GM18858 (cell line): Measurements from ENCODE around the gene ENO2.
"Not testable (repeated sequence)": the region's sequence is repeated elsewhere in the genome, so short reads cannot be mapped to it uniquely, and the experiment has no call there.

Source experiments
- ATAC-seq: cut with Tn5 transposase; IDR thresholded peaks from one replicate; pipeline ENCODE4 v1.9.1; 2021; ENCODE audit not compliant: unreplicated experiment

Gene ENO2

DNA sequence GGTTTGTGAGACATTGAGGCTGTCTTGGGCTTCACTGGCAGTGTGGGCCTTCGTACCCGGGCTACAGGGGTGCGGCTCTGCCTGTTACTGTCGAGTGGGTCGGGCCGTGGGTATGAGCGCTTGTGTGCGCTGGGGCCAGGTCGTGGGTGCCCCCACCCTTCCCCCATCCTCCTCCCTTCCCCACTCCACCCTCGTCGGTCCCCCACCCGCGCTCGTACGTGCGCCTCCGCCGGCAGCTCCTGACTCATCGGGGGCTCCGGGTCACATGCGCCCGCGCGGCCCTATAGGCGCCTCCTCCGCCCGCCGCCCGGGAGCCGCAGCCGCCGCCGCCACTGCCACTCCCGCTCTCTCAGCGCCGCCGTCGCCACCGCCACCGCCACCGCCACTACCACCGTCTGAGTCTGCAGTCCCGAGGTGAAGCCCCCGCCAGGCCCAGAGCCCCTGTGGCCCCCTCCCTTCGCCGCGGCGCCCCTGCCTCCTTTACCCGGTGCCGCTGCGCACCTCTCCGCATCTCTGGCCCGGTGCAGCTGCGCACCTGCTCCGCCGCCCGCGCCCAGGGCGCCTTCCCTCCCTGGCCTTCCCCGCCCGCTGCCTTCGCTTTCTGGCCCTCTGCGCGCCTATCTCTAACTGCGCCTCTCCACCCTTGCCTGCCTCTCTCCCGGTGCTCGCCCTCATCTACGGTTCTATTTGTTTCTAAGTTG lies at the start of gene ENO2:
TSS of gene ENO2 (plus strand) at position 335 of the 701 bp plus-strand sequence. CDS start 1,253 bp downstream, outside the sequence.
- ATAC-seq = no peak

- ATAC-seq = not testable (repeated sequence)
These were observed 49.1 kb upstream of the ENO2 start for GRCh38 chr12:6865307-6865706.

- no peak for ATAC-seq
These were observed 48.0 kb upstream of the ENO2 start for GRCh38 chr12:6866163-6866919.

GRCh38 chr12:6866920-6867412 lies 47.4 kb upstream of the ENO2 start:
- ATAC-seq = no peak

DNA sequence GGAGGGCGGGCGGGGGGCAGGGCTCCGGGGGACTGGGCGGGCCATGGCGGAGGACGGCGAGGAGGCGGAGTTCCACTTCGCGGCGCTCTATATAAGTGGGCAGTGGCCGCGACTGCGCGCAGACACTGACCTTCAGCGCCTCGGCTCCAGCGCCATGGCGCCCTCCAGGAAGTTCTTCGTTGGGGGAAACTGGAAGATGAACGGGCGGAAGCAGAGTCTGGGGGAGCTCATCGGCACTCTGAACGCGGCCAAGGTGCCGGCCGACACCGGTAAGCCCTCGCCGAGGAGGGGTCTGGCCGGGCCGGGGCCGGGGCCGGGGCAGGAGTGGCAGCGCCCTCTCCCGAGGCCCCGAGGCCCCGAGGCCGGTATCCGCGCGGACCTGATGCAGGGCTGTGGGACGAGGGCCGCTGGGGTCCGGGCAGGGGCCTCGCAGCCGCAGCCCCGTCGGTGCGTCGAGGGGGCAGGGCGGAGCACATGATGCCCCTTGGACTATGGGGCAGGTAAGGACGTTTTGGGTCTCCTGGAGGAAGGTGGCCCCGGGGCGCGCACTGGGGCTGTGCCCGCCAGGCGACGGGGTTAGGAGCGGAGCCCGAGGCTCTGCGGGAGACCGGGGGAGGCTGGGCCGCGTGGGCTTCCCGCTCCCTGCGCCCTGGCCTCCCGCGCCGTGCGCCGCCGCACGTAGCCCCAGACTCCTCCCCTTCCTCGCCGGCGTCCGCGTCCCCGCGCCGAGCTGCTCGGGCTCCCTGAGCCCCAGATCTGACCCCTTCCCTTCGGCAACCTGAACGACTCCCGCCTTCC lies 46.8 kb upstream of the ENO2 start, which contains the start of gene TPI1:
TSS of gene TPI1 (plus strand) at position 119 of the 798 bp plus-strand sequence. CDS start at position 155, 36 bp downstream.
- no peak for ATAC-seq

- ATAC-seq = no peak
These were observed 46.0 kb upstream of the ENO2 start for GRCh38 chr12:6868211-6869048.

DNA sequence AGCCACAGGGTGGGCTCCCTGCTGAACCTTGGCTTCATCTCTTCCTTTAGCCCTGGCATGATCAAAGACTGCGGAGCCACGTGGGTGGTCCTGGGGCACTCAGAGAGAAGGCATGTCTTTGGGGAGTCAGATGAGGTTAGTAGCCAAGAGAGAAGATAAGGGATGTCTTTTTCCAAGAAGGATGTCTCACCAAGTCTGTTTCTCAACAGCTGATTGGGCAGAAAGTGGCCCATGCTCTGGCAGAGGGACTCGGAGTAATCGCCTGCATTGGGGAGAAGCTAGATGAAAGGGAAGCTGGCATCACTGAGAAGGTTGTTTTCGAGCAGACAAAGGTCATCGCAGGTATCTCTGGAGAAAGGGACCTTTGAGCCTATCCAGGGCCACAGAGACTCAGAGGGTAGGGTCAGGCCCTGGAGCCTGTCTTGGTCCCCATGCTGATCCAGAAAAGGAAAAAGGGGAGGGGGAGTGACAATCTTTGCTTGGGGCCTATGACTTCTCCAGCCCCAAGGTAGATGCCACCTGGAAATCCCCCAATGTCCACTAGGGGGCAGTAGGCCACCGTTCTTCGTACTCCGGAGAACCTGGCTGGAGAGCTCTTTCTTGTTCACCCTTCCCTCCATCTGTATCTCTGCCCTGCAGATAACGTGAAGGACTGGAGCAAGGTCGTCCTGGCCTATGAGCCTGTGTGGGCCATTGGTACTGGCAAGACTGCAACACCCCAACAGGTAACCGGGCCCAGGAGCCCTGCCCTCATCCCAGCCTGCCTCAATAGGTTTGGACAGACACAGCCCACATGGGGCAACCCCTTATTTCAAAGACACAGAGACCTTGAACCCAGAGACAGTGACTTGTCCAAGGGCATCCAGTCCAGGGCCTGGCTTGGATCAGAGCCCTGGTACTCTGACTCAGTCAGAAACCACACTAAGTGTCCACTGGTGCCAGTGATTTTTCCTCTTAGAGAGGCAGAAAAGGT lies 45.0 kb upstream of the ENO2 start:
- ATAC-seq = no peak

DNA sequence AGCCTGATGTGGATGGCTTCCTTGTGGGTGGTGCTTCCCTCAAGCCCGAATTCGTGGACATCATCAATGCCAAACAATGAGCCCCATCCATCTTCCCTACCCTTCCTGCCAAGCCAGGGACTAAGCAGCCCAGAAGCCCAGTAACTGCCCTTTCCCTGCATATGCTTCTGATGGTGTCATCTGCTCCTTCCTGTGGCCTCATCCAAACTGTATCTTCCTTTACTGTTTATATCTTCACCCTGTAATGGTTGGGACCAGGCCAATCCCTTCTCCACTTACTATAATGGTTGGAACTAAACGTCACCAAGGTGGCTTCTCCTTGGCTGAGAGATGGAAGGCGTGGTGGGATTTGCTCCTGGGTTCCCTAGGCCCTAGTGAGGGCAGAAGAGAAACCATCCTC lies 44.1 kb upstream of the ENO2 start:
- ATAC-seq = not testable (repeated sequence)

DNA sequence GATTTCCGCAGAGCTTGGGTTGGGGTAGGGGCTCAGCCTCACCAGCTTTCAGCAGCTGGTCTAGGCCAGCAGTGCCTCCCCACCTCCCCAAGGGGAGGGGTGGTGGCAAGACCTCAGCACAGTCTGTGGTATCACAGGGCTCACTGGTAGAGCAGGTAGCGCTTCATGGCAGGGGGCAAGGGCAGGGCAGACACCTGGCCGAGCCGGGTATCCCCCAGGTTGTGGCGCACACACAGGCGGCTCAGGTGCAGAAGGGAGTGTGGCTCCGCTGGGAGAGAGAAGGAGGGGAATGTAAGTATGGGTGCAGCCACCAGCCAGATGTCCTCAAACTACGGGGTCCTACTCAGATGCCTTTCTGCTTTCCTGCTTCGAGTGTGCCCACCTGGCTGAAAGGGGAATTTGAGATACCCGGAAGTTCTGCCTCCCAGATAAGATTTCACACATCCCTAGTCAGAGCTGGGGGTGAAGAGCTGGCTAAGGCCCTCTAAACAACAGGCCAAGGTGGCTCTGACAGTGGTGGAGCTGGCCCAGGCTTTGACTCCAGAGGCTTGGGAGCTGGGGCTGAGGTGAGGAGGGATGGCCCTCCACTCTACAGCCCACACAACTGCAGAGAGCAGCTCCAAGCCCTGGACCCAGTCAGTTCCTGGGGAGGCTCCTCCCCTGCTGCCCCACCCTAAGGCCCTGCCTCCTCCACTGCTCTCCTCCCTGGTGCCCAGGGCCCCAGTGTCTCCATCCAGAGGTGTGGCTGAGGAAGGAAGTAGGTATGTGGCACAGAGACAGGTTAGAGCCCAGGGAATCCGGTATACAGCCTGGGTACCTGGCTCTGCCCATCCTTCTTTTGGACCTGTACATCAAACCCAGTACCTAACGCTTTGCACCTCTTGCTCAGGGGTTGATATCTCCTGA lies 43.1 kb upstream of the ENO2 start:
- ATAC-seq = no peak

DNA sequence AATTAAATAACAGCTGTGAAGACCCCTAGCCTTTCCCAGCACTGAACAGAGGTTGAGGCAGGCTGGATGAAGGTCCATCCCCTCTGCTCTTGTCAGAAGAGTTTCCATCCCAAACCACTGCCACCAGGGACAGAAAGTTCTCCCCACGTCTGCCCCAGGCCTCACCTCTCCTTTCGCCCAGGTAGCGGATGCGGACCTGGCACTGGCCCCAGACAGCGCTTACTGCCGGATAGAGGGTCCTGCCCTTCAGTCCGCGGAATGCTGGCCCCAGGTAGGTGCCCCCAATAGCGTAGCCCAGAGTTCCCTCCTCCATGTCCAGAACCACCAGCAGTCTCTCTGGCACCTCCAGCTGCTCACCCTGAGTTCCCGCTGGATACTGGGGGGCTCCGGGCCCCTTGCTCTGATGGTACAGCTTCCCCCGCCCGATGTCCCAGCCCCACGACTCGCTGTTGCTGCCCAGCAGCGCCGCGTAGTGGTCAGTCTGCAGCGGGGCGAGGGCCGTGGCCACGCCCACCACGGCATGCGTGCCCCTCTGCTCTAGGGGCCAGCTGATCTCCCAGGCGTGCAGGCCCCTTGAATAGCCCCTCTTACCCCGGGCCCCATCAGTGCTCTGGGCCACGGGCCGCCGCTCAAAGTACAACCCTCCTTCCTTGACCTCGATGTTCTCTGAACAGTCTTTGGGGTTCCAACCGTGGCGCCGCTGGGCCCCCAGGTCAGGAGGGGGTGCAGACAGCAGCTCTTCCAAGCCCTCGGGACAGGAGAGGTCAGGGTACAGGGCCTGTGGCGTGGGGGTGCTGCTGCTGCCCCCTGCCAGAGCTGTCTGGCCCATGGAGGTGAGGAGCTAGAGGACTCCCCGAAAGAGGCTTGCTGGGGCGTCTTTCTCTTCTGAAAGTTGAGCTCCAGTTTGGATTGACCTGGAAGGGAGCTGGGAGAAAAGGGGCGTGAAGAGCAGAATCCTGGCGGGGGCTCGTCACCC lies 42.0 kb upstream of the ENO2 start:
- peak; percentile 28 for ATAC-seq

- peak; percentile 43 for ATAC-seq
These were observed 41.0 kb upstream of the ENO2 start, which contains the start of gene SPSB2 for GRCh38 chr12:6873094-6874014. SPSB2 (minus strand) TSS chr12:6873303; CDS start chr12:6872901, 402 bp downstream.

DNA sequence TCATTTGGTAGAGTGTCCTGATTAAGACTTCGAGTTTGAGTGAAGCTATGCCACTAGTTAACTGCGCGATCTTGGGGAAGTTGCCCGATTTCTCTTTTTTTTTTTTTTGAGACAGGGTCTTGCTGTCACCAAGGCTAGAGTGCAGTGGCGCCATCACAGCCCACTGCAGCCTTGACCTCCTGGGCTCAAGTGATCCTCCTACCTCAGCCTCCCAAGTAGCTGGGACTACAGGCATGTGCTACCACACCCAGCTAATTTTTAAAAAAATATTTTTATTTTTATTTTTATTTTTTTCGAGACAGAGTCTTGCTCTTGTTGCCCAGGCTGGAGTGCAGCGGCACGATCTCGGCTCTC lies 40.4 kb upstream of the ENO2 start:
- ATAC-seq = not testable (repeated sequence)

GRCh38 chr12:6879824-6880223 lies 34.6 kb upstream of the ENO2 start:
- not testable (repeated sequence) for ATAC-seq

GRCh38 chr12:6883252-6883651 lies 31.1 kb upstream of the ENO2 start:
- no peak for ATAC-seq

GRCh38 chr12:6883683-6884082 lies 30.7 kb upstream of the ENO2 start:
- ATAC-seq = no peak

DNA sequence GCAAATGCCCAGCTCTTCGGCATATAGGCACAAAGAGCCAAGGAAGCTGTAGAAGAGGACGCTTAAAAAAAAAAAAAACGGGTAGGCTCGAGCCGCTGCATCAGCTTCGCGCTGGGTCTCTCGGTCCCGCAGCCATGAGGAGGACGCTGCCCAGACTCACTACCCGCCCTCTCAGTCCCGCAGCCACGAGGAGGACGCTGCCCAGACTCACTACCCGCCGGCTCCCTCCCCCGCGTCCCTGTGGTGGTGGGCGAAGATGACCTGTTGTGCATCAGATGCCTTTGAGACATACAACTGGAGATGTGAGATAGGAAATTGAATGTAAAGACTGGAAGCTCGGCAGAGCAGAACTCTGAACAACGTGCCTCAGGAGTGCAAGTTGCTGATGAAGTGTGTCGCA lies 29.8 kb upstream of the ENO2 start:
- ATAC-seq = no peak
